Transverse colon (tissue), 3 donors: ENCODE results near the gene APBB3.

Source experiments
- POLR2A ChIP-seq: fragments of 450-650 bp; IDR thresholded peaks from one replicate; pipeline ENCODE4 v1.6.1; 2016; ENCODE audit warnings: antibody characterized with exemption, mild to moderate bottlenecking, moderate library complexity
- TF ChIP-seq, protein P1 (sequence below), 5 experiments: fragments of 200-600 bp in 3 of 5; fragments of 450-650 bp in 2 of 5; sonication (generic) in 3 of 5; IDR thresholded peaks; 1 replicate in 2 of 5; 2 replicates in 3 of 5; pipeline ENCODE4 v1.5.1; 2016 to 2017; ENCODE audit warnings: antibody characterized with exemption in 5 of 5, inconsistent platforms in 3 of 5, mild to moderate bottlenecking in 2 of 5, moderate library complexity in 1 of 5

DNA sequence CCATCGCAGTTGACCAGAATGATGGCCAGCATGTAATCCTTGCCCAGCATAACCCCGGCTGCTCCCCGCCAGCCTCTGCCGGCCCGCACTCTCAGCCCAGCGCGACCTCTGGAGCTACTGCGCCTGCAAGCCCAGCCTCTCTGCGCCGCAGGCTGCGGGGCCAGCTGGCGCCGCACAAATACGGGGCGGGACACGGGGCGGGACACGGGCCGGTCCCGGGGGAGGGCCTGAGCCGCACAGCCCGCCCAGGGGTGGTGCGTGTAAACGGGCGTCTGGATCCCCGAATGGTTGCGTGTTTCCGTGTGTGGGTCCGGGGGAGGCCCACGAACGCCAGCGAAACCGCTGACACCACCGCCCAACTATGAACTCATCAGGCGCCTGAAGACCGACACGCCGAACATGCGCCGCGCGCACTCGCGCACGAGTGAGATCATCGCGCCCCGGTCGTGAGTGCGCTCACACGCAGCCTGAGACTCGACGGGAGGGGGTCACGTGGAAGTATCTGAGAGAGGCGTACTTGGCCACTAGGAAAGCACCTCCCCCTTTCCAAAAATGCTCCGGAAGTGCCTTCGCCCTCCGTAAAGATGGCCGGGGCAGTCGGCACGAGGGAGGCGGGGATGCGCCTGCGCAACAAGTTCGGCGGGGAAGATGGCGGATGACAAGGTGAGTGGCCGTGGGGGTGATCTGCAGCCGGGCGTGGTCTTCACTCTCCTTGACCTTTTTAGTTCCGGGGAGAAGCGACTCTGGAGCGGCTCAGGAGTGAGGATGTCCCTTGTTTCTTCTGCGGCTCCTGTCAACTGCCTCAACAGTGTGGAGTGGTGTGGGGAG, at the start of gene APBB3, which contains the start of gene SLC35A4:
- TF ChIP-seq, protein P1, sequence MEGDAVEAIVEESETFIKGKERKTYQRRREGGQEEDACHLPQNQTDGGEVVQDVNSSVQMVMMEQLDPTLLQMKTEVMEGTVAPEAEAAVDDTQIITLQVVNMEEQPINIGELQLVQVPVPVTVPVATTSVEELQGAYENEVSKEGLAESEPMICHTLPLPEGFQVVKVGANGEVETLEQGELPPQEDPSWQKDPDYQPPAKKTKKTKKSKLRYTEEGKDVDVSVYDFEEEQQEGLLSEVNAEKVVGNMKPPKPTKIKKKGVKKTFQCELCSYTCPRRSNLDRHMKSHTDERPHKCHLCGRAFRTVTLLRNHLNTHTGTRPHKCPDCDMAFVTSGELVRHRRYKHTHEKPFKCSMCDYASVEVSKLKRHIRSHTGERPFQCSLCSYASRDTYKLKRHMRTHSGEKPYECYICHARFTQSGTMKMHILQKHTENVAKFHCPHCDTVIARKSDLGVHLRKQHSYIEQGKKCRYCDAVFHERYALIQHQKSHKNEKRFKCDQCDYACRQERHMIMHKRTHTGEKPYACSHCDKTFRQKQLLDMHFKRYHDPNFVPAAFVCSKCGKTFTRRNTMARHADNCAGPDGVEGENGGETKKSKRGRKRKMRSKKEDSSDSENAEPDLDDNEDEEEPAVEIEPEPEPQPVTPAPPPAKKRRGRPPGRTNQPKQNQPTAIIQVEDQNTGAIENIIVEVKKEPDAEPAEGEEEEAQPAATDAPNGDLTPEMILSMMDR (IDR thresholded peaks at IDR 0.05) = peak in 1 of 5 experiments; percentile 7
- TF ChIP-seq POLR2A = peak; percentile 94
